ENCODE data around the gene ZDHHC22. TPM values are rescaled to one million over a fixed set of nuclear protein-coding genes. Genes with fewer than 3 reads are reported as not detected.

ZDHHC22 gene
- polyA plus RNA-seq, 1 donor from 2014 or later, result 4.3 TPM

DNA sequence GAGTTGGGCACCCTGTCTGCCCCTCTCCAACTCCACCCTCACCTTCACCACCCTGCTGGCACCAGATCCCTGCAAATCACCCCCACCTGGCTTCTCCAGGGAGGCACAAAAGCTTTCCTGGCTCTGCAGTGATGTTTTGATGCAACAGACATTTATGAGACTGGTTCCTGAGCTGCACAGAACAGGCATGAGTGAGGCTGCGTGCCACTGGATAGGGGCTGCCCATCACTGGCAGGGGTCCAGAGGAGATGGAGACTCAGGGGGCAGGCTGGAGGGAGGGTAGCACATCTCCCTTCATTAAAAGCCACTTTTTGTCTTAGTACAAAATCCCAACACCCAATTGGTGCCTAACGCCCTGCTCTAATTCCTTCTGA lies 17.3 kb upstream of the ZDHHC22 start:
- no peaks in the 10 kb centered on the region for H3K79me2 ChIP-seq (replicated peaks; ENCODE audit: insufficient read depth, low read length)
- TF ChIP-seq EP300 (conservative IDR thresholded peaks at IDR 0.05; ENCODE audit: poor library complexity, severe bottlenecking), result no peak
- TF ChIP-seq TAF1 (IDR thresholded peaks at IDR 0.05; ENCODE audit: low read depth), result no peak
- no peak for TF ChIP-seq CTCF (IDR thresholded peaks at IDR 0.05; ENCODE audit: poor library complexity, severe bottlenecking)
- no peak for TF ChIP-seq RAD21 (conservative IDR thresholded peaks at IDR 0.05)
- no peak for TF ChIP-seq POLR2AphosphoS5 (IDR thresholded peaks at IDR 0.05)
- TF ChIP-seq MXI1 (conservative IDR thresholded peaks at IDR 0.05; ENCODE audit: poor library complexity, severe bottlenecking), result no peak
- TF ChIP-seq REST (IDR thresholded peaks at IDR 0.05; ENCODE audit: borderline replicate concordance), result no peak
- TF ChIP-seq EZH2 (IDR thresholded peaks at IDR 0.05; ENCODE audit: borderline replicate concordance, insufficient read depth, low read length, poor library complexity, severe bottlenecking), result no peak
- TF ChIP-seq SMC3 (conservative IDR thresholded peaks at IDR 0.05; ENCODE audit: poor library complexity), result no peak
- no peaks in the 10 kb centered on the region for H3K9me3 ChIP-seq (ENCODE audit: low read length)
- H3K9me2 ChIP-seq (ENCODE audit: insufficient read depth, low read length), result no peaks in the 10 kb centered on the region
- H2AFZ ChIP-seq (ENCODE audit: low read depth, low read length), result peak overlapping the region; percentile 85
- H4K20me1 ChIP-seq (ENCODE audit: insufficient read depth), result no peaks in the 10 kb centered on the region
- H3K4me3 ChIP-seq (ENCODE audit: low read length), result peak overlapping the region; percentile 53
- no peaks in the 10 kb centered on the region for H3F3A ChIP-seq (ENCODE audit: insufficient read depth, low read length, poor library complexity, severe bottlenecking)
- peak overlapping the region; percentile 81 for H3K9ac ChIP-seq (ENCODE audit: low read length)
- H3K4me2 ChIP-seq (ENCODE audit: low read length), result peak overlapping the region; percentile 37
- no peaks in the 10 kb centered on the region for H3K27me3 ChIP-seq (ENCODE audit: insufficient read depth, low read depth, low read length)
- peak overlapping the region; percentile 93 for H3K27ac ChIP-seq (ENCODE audit: low read length)
- H3K36me3 ChIP-seq (ENCODE audit: insufficient read depth, low read length), result no peaks in the 10 kb centered on the region

- Histone ChIP-seq H2AFZ (ENCODE audit: low read depth, low read length) (peak overlapping the region; percentile 85), H3K27me3 (ENCODE audit: insufficient read depth, low read depth, low read length) (no peaks in the 10 kb centered on the region), H3K79me2 (replicated peaks; ENCODE audit: insufficient read depth, low read length) (no peaks in the 10 kb centered on the region), H3K9ac (ENCODE audit: low read length) (peak overlapping the region; percentile 81), H3K36me3 (ENCODE audit: insufficient read depth, low read length) (no peaks in the 10 kb centered on the region), H3K4me2 (ENCODE audit: low read length) (peak overlapping the region; percentile 37), H4K20me1 (ENCODE audit: insufficient read depth) (no peaks in the 10 kb centered on the region), H3F3A (ENCODE audit: insufficient read depth, low read length, poor library complexity, severe bottlenecking) (no peaks in the 10 kb centered on the region), H3K27ac (ENCODE audit: low read length) (peak overlapping the region; percentile 93), H3K4me3 (ENCODE audit: low read length) (peak overlapping the region; percentile 53), H3K9me2 (ENCODE audit: insufficient read depth, low read length) (no peaks in the 10 kb centered on the region), H3K9me3 (ENCODE audit: low read length) (no peaks in the 10 kb centered on the region)
- TF ChIP-seq EZH2 (IDR thresholded peaks at IDR 0.05; ENCODE audit: borderline replicate concordance, insufficient read depth, low read length, poor library complexity, severe bottlenecking), result no peak
- peak; percentile 53 for TF ChIP-seq SMC3 (conservative IDR thresholded peaks at IDR 0.05; ENCODE audit: poor library complexity)
- no peak for TF ChIP-seq REST (IDR thresholded peaks at IDR 0.05; ENCODE audit: borderline replicate concordance)
- peak; percentile 80 for TF ChIP-seq POLR2AphosphoS5 (IDR thresholded peaks at IDR 0.05)
- peak; percentile 78 for TF ChIP-seq EP300 (conservative IDR thresholded peaks at IDR 0.05; ENCODE audit: poor library complexity, severe bottlenecking)
- TF ChIP-seq RAD21 (conservative IDR thresholded peaks at IDR 0.05), result no peak
- no peak for TF ChIP-seq TAF1 (IDR thresholded peaks at IDR 0.05; ENCODE audit: low read depth)
- peak; percentile 53 for TF ChIP-seq MXI1 (conservative IDR thresholded peaks at IDR 0.05; ENCODE audit: poor library complexity, severe bottlenecking)
- TF ChIP-seq CTCF (IDR thresholded peaks at IDR 0.05; ENCODE audit: poor library complexity, severe bottlenecking), result no peak
Measured at GRCh38 chr14:77158175-77158881, 16.7 kb upstream of the ZDHHC22 start.

All from neural cell (in vitro differentiated cells).